Ovary (tissue), 9 donors: ENCODE data around the gene RASAL2. TPM values are rescaled to one million over a fixed set of nuclear protein-coding genes. Genes with fewer than 3 reads are reported as not detected.

ENCODE experiments used
- DNase-seq, 5 donors: peaks; one replicate each; pipeline ENCODE4 v3.0.0-alpha.2; 2019 to 2020
- H3K27ac ChIP-seq, 2 donors: fragments of 200-600 bp; one replicate each; pipeline versions ENCODE4 v1.5.1 to v1.8.0; 2019 to 2022
- H3K27me3 ChIP-seq: fragments of 200-600 bp; one replicate; pipeline ENCODE4 v1.8.0; 2022
- H3K36me3 ChIP-seq: fragments of 200-600 bp; sonication (generic); one replicate; pipeline ENCODE4 v1.5.1; 2019
- H3K4me1 ChIP-seq: one replicate; pipeline ENCODE4 v1.8.1; 2013; ENCODE audit warnings: mild to moderate bottlenecking, moderate library complexity; ENCODE audit not compliant: insufficient read depth
- H3K4me3 ChIP-seq: fragments of 200-600 bp; sonication (generic); one replicate; pipeline ENCODE4 v1.5.1; 2017
- H3K9me3 ChIP-seq, 2 donors: fragments of 200-600 bp in 1 of 2; sonication (generic) in 1 of 2; one replicate each; pipeline versions ENCODE4 v1.5.1 to v1.8.1; 2013 to 2019; ENCODE audit warnings: mild to moderate bottlenecking in 1 of 2, moderate library complexity in 1 of 2
- EP300 ChIP-seq: sonication (generic); formaldehyde crosslinking; IDR thresholded peaks from one replicate; pipeline ENCODE4 v1.6.1; 2017; ENCODE audit warnings: antibody characterized with exemption
- POLR2A ChIP-seq: fragments of 450-650 bp; IDR thresholded peaks from one replicate; pipeline ENCODE4 v1.6.1; 2017; ENCODE audit warnings: antibody characterized with exemption, mild to moderate bottlenecking, moderate library complexity
- WGBS, 3 donors: extraction: QIAGEN DNeasy Blood & Tissue Kit in 1 of 3; methylation state at CpG; one replicate each; pipeline versions ENCODE4 v1.1.5 to v1.1.7; 2013 to 2017; 5-methylcytosine and 5-hydroxymethylcytosine counted together
- intact Hi-C, 4 donors: fragments of 100-400 bp; cut with DNase I; formaldehyde crosslinking; loops; one replicate each; pipeline versions ENCODE4 v1.11.0 to v1.15.1; 2022 to 2023
- polyA plus RNA-seq, 2 donors: library from polyadenylated mRNA; stranded (reverse); fragments of 200-250 nt in 1 of 2; fragments of 350-450 nt in 1 of 2; fragmentation: Illumina TruSeq in 1 of 2; extraction: RNeasy Lipid Tissue Mini Kit (QIAGEN cat#74804) in 1 of 2; gene quantifications; one replicate each; pipeline ENCODE4 v1.2.3, GENCODE V29; 2013 to 2014
- total RNA-seq, 7 donors: library from RNA; depleted of rRNA in 2 of 7; stranded (reverse); fragments of >200 nt in 2 of 7; fragmentation: NEBNext Ultra II Directional in 3 of 7; extraction: Animal tissue kit (Norgen Biotek cat#: 25700) in 3 of 7; gene quantifications; one replicate each; pipeline versions ENCODE4 v1.1.0 to v1.2.4, GENCODE V29; 2016 to 2023
- TF ChIP-seq, protein P1 (sequence below), 3 donors: fragments of 450-650 bp in 2 of 3; fragments of 200-600 bp in 1 of 3; IDR thresholded peaks; one replicate each; pipeline versions ENCODE4 v1.5.1 to v1.8.0; 2016 to 2022; ENCODE audit warnings: antibody characterized with exemption in 3 of 3, mild to moderate bottlenecking in 1 of 3
- donor health status: DM: no; HTN: no; CAD: no; lungs with moderate emphysema.
- donor health status: DM: no; HTN: no; CAD: no.
- donor health status: Bipolar disorder and iron deficiency.
- donor health status: DM: yes; HTN: yes; CAD: no.
- donor health status: DM: no; HTN: no; CAD: no.
- donor health status: DM: yes; HTN: yes; CAD: no.

The RASAL2 gene
- total and polyA plus RNA-seq, 9 donors = 4.2 to 20.5 (median 11.5) TPM

DNA sequence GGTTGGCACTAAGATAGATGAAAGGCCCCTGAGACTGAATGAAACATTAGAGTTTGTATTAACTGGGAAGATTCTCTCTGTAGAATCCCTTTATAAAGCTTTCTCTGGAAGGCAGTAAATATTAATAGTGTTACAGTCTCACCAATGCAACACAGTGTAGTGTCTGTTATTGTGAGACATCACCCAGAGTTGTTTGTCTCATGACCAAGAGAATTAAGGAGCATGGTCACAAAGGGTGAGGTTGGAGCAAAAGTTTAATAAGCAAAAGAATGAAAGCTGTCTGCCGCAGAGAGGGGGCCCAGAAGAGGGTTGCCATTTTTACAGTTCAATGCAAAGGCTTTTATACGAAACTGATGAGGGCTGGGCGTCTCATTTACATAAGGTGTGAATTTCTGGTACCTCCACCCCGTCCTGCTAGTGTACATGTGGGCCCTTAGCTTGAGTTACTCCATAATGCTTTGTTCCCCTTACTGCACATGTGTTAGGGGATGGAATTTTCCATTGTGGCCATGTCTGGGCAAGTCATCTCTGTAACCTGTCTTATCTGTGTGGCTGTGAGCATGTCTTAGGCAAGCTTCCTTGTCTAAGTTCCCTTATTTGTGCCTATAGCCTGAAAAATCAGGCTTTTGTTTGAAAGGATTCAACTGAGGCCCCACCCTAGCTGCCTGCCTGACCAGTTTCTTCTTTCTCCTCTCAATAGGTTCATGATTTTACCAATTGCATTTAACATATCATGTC, 184.1 kb downstream of the RASAL2 start:
- Histone ChIP-seq H3K4me3 (no peak overlapping the region), H3K27me3 (no peaks in the 10 kb centered on the region), H3K36me3 (no peaks in the 10 kb centered on the region), H3K27ac (no peak overlapping the region), H3K9me3 (peaks cover 0 to 3% of the 10 kb centered on the region in 2 donors), H3K4me1 (no peaks in the 10 kb centered on the region)
- no peak for TF ChIP-seq EP300
- no peak for TF ChIP-seq POLR2A
- TF ChIP-seq, protein P1, sequence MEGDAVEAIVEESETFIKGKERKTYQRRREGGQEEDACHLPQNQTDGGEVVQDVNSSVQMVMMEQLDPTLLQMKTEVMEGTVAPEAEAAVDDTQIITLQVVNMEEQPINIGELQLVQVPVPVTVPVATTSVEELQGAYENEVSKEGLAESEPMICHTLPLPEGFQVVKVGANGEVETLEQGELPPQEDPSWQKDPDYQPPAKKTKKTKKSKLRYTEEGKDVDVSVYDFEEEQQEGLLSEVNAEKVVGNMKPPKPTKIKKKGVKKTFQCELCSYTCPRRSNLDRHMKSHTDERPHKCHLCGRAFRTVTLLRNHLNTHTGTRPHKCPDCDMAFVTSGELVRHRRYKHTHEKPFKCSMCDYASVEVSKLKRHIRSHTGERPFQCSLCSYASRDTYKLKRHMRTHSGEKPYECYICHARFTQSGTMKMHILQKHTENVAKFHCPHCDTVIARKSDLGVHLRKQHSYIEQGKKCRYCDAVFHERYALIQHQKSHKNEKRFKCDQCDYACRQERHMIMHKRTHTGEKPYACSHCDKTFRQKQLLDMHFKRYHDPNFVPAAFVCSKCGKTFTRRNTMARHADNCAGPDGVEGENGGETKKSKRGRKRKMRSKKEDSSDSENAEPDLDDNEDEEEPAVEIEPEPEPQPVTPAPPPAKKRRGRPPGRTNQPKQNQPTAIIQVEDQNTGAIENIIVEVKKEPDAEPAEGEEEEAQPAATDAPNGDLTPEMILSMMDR (IDR thresholded peaks at IDR 0.05) = no peak
- WGBS, 3 donors = 91 to 98% (median 94%) methylated on average over 4 of the region's 4 CpGs
- DNase-seq = no peak
- intact Hi-C loops = no loop called here

DNA sequence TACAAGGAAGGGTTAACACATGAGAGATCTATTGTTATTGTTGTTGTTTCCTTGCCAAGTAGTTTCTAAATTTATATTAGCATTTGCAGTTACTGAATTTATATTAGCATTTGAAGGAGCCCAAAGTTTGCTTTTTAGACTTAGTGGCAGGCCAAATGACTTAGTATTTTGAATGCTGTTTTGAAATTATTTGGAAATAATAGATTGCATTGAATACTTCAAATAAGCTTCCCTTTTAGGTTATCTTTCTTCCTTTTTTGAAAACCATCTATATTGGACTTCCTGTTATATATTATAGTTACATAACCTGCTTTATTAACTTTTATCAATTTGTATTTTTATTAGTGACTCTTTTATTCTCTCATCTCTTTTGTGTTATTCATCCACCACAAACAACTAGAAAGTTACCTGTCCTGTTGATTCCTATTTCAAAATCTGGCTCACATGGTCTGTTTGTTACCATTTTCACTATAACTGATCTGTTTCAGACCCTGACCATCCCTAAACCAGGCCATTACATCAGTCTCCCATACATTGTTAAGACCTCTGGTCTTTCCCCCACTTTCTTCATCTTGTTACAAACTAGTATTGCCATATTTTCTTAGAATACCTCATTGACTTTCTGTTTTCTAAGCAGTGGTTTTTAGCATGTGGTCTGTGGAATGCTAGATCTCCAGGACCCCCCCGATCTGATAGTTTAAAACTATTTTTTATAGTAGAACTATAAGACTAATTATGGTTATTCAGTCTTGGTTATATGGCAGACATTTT, 185.2 kb downstream of the RASAL2 start:
- Histone ChIP-seq H3K36me3 (no peaks in the 10 kb centered on the region), H3K4me3 (no peak overlapping the region), H3K9me3 (peaks cover 0 to 3% of the 10 kb centered on the region in 2 donors), H3K27ac (no peak overlapping the region), H3K4me1 (no peaks in the 10 kb centered on the region), H3K27me3 (no peaks in the 10 kb centered on the region)
- intact Hi-C loops = no loop called here
- TF ChIP-seq EP300 = no peak
- no peak for TF ChIP-seq POLR2A
- TF ChIP-seq, protein P1 (IDR thresholded peaks at IDR 0.05) = no peak
- 76 to 95% (median 81%) methylated on average over 1 of the region's 1 CpG for WGBS, 3 donors
- no peak for DNase-seq

DNA sequence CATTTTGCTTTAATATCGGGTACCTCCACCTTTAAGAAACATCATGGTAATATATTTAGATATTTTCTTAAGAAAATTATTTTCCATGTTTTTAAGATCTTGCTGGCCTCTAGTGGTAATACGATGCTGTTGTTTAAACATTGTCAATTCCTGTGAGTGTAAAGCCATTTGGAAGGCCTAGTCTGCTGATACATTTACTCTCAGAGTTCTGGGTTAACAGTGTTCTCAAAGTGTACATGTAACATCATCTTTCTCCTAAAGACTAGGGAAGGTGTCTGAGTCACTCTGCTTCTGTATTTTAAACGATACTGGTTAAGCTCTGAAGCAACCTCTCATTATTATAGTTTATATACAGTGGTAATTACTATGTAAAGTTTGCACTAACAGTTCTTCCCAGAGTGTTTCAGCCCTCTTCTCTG, 189.1 kb downstream of the RASAL2 start:
- DNase-seq = no peak
- H3K4me1 ChIP-seq = no peaks in the 10 kb centered on the region
- no peaks in the 10 kb centered on the region for H3K27me3 ChIP-seq
- no peaks in the 10 kb centered on the region for H3K9me3 ChIP-seq
- H3K27ac ChIP-seq = no peak overlapping the region
- no peak overlapping the region for H3K4me3 ChIP-seq
- H3K36me3 ChIP-seq = no peaks in the 10 kb centered on the region
- TF ChIP-seq, protein P1 (IDR thresholded peaks at IDR 0.05) = peak in 1 of 3 donors; percentile 13
- TF ChIP-seq EP300 (no peak), POLR2A (no peak)
- 8 to 15% (median 8%) methylated on average over 3 of the region's 3 CpGs for WGBS, 3 donors
- intact Hi-C loops = loop anchor here in 2 of 4 donors (5.0 to 10.0 kb wide), 3 partner anchors 248 to 328 kb away; no protein-coding TSS in a partner anchor

DNA sequence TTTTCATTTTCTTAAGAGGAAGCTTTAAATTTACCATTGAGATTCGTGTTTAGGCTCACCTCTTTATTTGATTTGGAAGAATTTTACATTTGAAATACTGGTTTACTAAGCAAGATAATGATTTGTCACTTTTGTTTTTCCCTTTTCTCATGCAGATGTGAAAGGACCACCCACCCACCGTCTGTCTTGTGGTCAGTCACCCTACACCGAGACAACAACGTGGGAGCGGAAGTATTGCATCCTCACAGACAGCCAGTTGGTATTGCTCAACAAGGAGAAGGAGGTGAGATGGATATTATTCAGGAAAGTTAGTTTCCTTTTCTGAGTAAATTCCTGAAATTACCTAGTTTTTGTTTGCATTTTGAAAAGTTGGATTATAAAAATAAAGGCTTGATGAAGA, 189.5 kb downstream of the RASAL2 start:
- Histone ChIP-seq H3K36me3 (no peaks in the 10 kb centered on the region), H3K4me3 (no peak overlapping the region), H3K27ac (no peak overlapping the region), H3K9me3 (no peaks in the 10 kb centered on the region), H3K27me3 (no peaks in the 10 kb centered on the region), H3K4me1 (no peaks in the 10 kb centered on the region)
- no peak for DNase-seq
- 72 to 75% (median 74%) methylated on average over 5 of the region's 5 CpGs for WGBS, 3 donors
- intact Hi-C loops = loop anchor here in 2 of 4 donors (5.0 to 10.0 kb wide), 3 partner anchors 249 to 329 kb away; no protein-coding TSS in a partner anchor
- no peak for TF ChIP-seq EP300
- TF ChIP-seq, protein P1 (IDR thresholded peaks at IDR 0.05) = no peak
- TF ChIP-seq POLR2A = no peak
